ENCODE results near the gene HNRNPLL. TPM values are rescaled to one million over a fixed set of nuclear protein-coding genes. Genes with fewer than 3 reads are reported as not detected.

Gene HNRNPLL
- total RNA-seq, 4 donors from 2014 or later: 11.9 to 38.1 (median 20.0) TPM

- H3K4me3 ChIP-seq: peak overlapping the region in 3 of 4 donors; percentile 89 to 97 (median 95)
- H3K4me1 ChIP-seq: peaks cover 0 to 73% (median 15%) of the 10 kb centered on the region in 3 donors
- TF ChIP-seq CTCF (IDR thresholded peaks at IDR 0.05): no peak
- TF ChIP-seq POLR2A (IDR thresholded peaks at IDR 0.05): no peak
These were observed 3.0 kb downstream of the HNRNPLL start for GRCh38 chr2:38599706-38600105.

GRCh38 chr2:38598991-38599295, 3.8 kb downstream of the HNRNPLL start:
- H3K4me3 ChIP-seq: peak overlapping the region in 2 of 4 donors; percentile 32 to 89
- intact Hi-C loops (cut with DNase I): loop anchor here (5.0 kb wide), 1 partner anchor 133 kb away; no protein-coding TSS in a partner anchor
- peak overlapping the region in 3 of 4 donors; percentile 73 to 98 (median 97) for H3K27ac ChIP-seq
- H3K4me1 ChIP-seq: peaks cover 0 to 78% (median 15%) of the 10 kb centered on the region in 3 donors
- TF ChIP-seq CTCF (IDR thresholded peaks at IDR 0.05): no peak
- no peak for TF ChIP-seq POLR2A (IDR thresholded peaks at IDR 0.05)
- no peaks in the 10 kb centered on the region for H3K27me3 ChIP-seq
- no peak for DNase-seq
- no peaks in the 10 kb centered on the region for H3K9me3 ChIP-seq
- no peaks in the 10 kb centered on the region for H3K36me3 ChIP-seq
- 0 to 4% methylated on average over 1 of the region's 1 CpG for WGBS, 2 donors

More at GRCh38 chr2:38599706-38600105, 3.0 kb downstream of the HNRNPLL start:
- Histone ChIP-seq H3K27ac (peak overlapping the region in 2 of 4 donors; percentile 97 to 98), H3K9me3 (no peaks in the 10 kb centered on the region), H3K27me3 (no peaks in the 10 kb centered on the region), H3K36me3 (no peaks in the 10 kb centered on the region)
- no peak for DNase-seq
- intact Hi-C loops (cut with DNase I): loop anchor here (5.0 kb wide), 1 partner anchor 133 kb away; no protein-coding TSS in a partner anchor
- WGBS, 2 donors: 28 to 31% methylated on average over 4 of the region's 4 CpGs

- Histone ChIP-seq H3K4me3 (peak overlapping the region in 2 of 4 donors; percentile 32 to 89), H3K36me3 (no peaks in the 10 kb centered on the region), H3K27ac (peak overlapping the region in 3 of 4 donors; percentile 73 to 98 (median 97)), H3K9me3 (no peaks in the 10 kb centered on the region), H3K4me1 (peaks cover 0 to 78% (median 15%) of the 10 kb centered on the region in 3 donors), H3K27me3 (no peaks in the 10 kb centered on the region)
- 64 to 79% methylated on average over 5 of the region's 5 CpGs for WGBS, 2 donors
- intact Hi-C loops (cut with DNase I): loop anchor here (5.0 kb wide), 1 partner anchor 134 kb away; no protein-coding TSS in a partner anchor
- DNase-seq: no peak
- TF ChIP-seq POLR2A (IDR thresholded peaks at IDR 0.05): no peak
- no peak for TF ChIP-seq CTCF (IDR thresholded peaks at IDR 0.05)
These were observed 4.3 kb downstream of the HNRNPLL start for GRCh38 chr2:38598200-38598990.

GRCh38 chr2:38597115-38597514, 5.6 kb downstream of the HNRNPLL start:
- Histone ChIP-seq H3K27ac (peak overlapping the region in 2 of 4 donors; percentile 97 to 98), H3K4me1 (peaks cover 0 to 80% (median 15%) of the 10 kb centered on the region in 3 donors), H3K9me3 (no peaks in the 10 kb centered on the region), H3K4me3 (no peak overlapping the region), H3K27me3 (no peaks in the 10 kb centered on the region), H3K36me3 (no peaks in the 10 kb centered on the region)
- TF ChIP-seq CTCF (IDR thresholded peaks at IDR 0.05) (no peak), POLR2A (IDR thresholded peaks at IDR 0.05) (no peak)
- WGBS, 2 donors: 64 to 74% methylated on average over 5 of the region's 5 CpGs
- intact Hi-C loops (cut with DNase I): loop anchor here (5.0 kb wide), 1 partner anchor 135 kb away; no protein-coding TSS in a partner anchor
- no peak for DNase-seq

- Histone ChIP-seq H3K9me3 (no peaks in the 10 kb centered on the region), H3K4me1 (peaks cover 0 to 81% (median 15%) of the 10 kb centered on the region in 3 donors), H3K27ac (peak overlapping the region in 1 of 4 donors; percentile 97), H3K36me3 (peaks cover 0 to 5% (median 0%) of the 10 kb centered on the region in 3 donors), H3K4me3 (no peak overlapping the region), H3K27me3 (no peaks in the 10 kb centered on the region)
- intact Hi-C loops (cut with DNase I): loop anchor here (5.0 kb wide), 1 partner anchor 136 kb away; no protein-coding TSS in a partner anchor
- TF ChIP-seq POLR2A (IDR thresholded peaks at IDR 0.05) (no peak), CTCF (IDR thresholded peaks at IDR 0.05) (no peak)
- DNase-seq: no peak
- WGBS, 2 donors: 81 to 88% methylated on average over 6 of the region's 6 CpGs
These were observed 6.5 kb downstream of the HNRNPLL start for GRCh38 chr2:38596229-38596628.

Data from esophagus squamous epithelium (tissue), 5 donors.